ENCODE measurements around the gene AGBL5.

Gene AGBL5

GRCh38 chr2:27024812-27025211, 26.7 kb upstream of the AGBL5 start:
- no peak overlapping the region for H3K4me3 ChIP-seq (ENCODE audit: low read length)
- H3K4me1 ChIP-seq (ENCODE audit: control insufficient read depth, insufficient read depth, low read length), result peaks cover 1% of the 10 kb centered on the region; the same call in 1 of the 2 replicates
- WGBS (ENCODE audit: insufficient coverage, insufficient read length), result no CpG with 5 or more reads among the region's 12 CpGs
- no peaks in the 10 kb centered on the region for H3K9me3 ChIP-seq (ENCODE audit: control insufficient read depth, insufficient read depth, low read length)
- no peak overlapping the region for H3K27ac ChIP-seq (ENCODE audit: low read length)
- H3K36me3 ChIP-seq (ENCODE audit: control insufficient read depth, insufficient read depth, low read length), result no peaks in the 10 kb centered on the region
- DNase-seq (ENCODE audit: low read depth, low spot score), result no peak
- no peaks in the 10 kb centered on the region for H3K27me3 ChIP-seq (ENCODE audit: control insufficient read depth, insufficient read depth, low read length)

- no peaks in the 10 kb centered on the region for H3K36me3 ChIP-seq (ENCODE audit: control insufficient read depth, insufficient read depth, low read length)
- H3K27ac ChIP-seq (ENCODE audit: low read length), result no peak overlapping the region
- no peaks in the 10 kb centered on the region for H3K9me3 ChIP-seq (ENCODE audit: control insufficient read depth, insufficient read depth, low read length)
- no peak overlapping the region for H3K4me3 ChIP-seq (ENCODE audit: low read length)
- no peak for DNase-seq (ENCODE audit: low read depth, low spot score)
- no peaks in the 10 kb centered on the region for H3K27me3 ChIP-seq (ENCODE audit: control insufficient read depth, insufficient read depth, low read length)
- peaks cover 1% of the 10 kb centered on the region; the same call in 1 of the 2 replicates for H3K4me1 ChIP-seq (ENCODE audit: control insufficient read depth, insufficient read depth, low read length)
- no CpG with 5 or more reads among the region's 13 CpGs for WGBS (ENCODE audit: insufficient coverage, insufficient read length)
These were observed 26.1 kb upstream of the AGBL5 start for GRCh38 chr2:27025281-27025800.

- H3K27me3 ChIP-seq (ENCODE audit: control insufficient read depth, insufficient read depth, low read length), result no peaks in the 10 kb centered on the region
- DNase-seq (ENCODE audit: low read depth, low spot score), result no peak
- H3K4me3 ChIP-seq (ENCODE audit: low read length), result no peak overlapping the region
- H3K9me3 ChIP-seq (ENCODE audit: control insufficient read depth, insufficient read depth, low read length), result no peaks in the 10 kb centered on the region
- peaks cover 1% of the 10 kb centered on the region; the same call in 1 of the 2 replicates for H3K4me1 ChIP-seq (ENCODE audit: control insufficient read depth, insufficient read depth, low read length)
- H3K27ac ChIP-seq (ENCODE audit: low read length), result no peak overlapping the region
- WGBS (ENCODE audit: insufficient coverage, insufficient read length), result no CpG with 5 or more reads among the region's 24 CpGs
- no peaks in the 10 kb centered on the region for H3K36me3 ChIP-seq (ENCODE audit: control insufficient read depth, insufficient read depth, low read length)
These were observed 25.3 kb upstream of the AGBL5 start for GRCh38 chr2:27025861-27026851.

- Histone ChIP-seq H3K4me3 (ENCODE audit: low read length) (no peak overlapping the region), H3K9me3 (ENCODE audit: control insufficient read depth, insufficient read depth, low read length) (no peaks in the 10 kb centered on the region), H3K27ac (ENCODE audit: low read length) (no peak overlapping the region), H3K27me3 (ENCODE audit: control insufficient read depth, insufficient read depth, low read length) (no peaks in the 10 kb centered on the region), H3K36me3 (ENCODE audit: control insufficient read depth, insufficient read depth, low read length) (no peaks in the 10 kb centered on the region), H3K4me1 (ENCODE audit: control insufficient read depth, insufficient read depth, low read length) (peaks cover 1% of the 10 kb centered on the region; the same call in 1 of the 2 replicates)
- DNase-seq (ENCODE audit: low read depth, low spot score), result no peak
- WGBS (ENCODE audit: insufficient coverage, insufficient read length), result no CpG with 5 or more reads among the region's 10 CpGs
These were observed 24.2 kb upstream of the AGBL5 start for GRCh38 chr2:27027211-27027651.

GRCh38 chr2:27029051-27029450, 22.4 kb upstream of the AGBL5 start:
- no CpG with 5 or more reads among the region's 2 CpGs for WGBS (ENCODE audit: insufficient coverage, insufficient read length)
- Histone ChIP-seq H3K27ac (ENCODE audit: low read length) (no peak overlapping the region), H3K4me3 (ENCODE audit: low read length) (no peak overlapping the region), H3K9me3 (ENCODE audit: control insufficient read depth, insufficient read depth, low read length) (no peaks in the 10 kb centered on the region), H3K27me3 (ENCODE audit: control insufficient read depth, insufficient read depth, low read length) (no peaks in the 10 kb centered on the region), H3K36me3 (ENCODE audit: control insufficient read depth, insufficient read depth, low read length) (no peaks in the 10 kb centered on the region), H3K4me1 (ENCODE audit: control insufficient read depth, insufficient read depth, low read length) (peaks cover under 1% of the 10 kb centered on the region; the same call in 1 of the 2 replicates)
- no peak for DNase-seq (ENCODE audit: low read depth, low spot score)

- H3K27me3 ChIP-seq (ENCODE audit: control insufficient read depth, insufficient read depth, low read length), result no peaks in the 10 kb centered on the region
- no CpG with 5 or more reads among the region's 76 CpGs for whole genome bisulfite sequencing (ENCODE audit: insufficient coverage, insufficient read length)
- H3K36me3 ChIP-seq (ENCODE audit: control insufficient read depth, insufficient read depth, low read length), result peaks cover 18% of the 10 kb centered on the region; the same call in 1 of the 2 replicates
- H3K4me1 ChIP-seq (ENCODE audit: control insufficient read depth, insufficient read depth, low read length), result no peaks in the 10 kb centered on the region
- H3K4me3 ChIP-seq (ENCODE audit: low read length), result peak within 1 kb of the TSS; percentile 65
- no peaks in the 10 kb centered on the region for H3K9me3 ChIP-seq (ENCODE audit: control insufficient read depth, insufficient read depth, low read length)
- no peak within 1 kb of the TSS for H3K27ac ChIP-seq (ENCODE audit: low read length)
- DNase-seq (ENCODE audit: low read depth, low spot score), result peak; percentile 58
These were observed 18.8 kb upstream of the AGBL5 start, which contains the start of gene TMEM214 for GRCh38 chr2:27032495-27033252. TMEM214 (plus strand) TSS chr2:27032965; CDS start chr2:27033016, 51 bp downstream.

GRCh38 chr2:27033253-27033852, 18.1 kb upstream of the AGBL5 start:
- no peak for DNase-seq (ENCODE audit: low read depth, low spot score)
- Histone ChIP-seq H3K4me1 (ENCODE audit: control insufficient read depth, insufficient read depth, low read length) (no peaks in the 10 kb centered on the region), H3K4me3 (ENCODE audit: low read length) (peak overlapping the region; percentile 65), H3K27me3 (ENCODE audit: control insufficient read depth, insufficient read depth, low read length) (no peaks in the 10 kb centered on the region), H3K36me3 (ENCODE audit: control insufficient read depth, insufficient read depth, low read length) (peaks cover 23% of the 10 kb centered on the region; the same call in 1 of the 2 replicates), H3K9me3 (ENCODE audit: control insufficient read depth, insufficient read depth, low read length) (no peaks in the 10 kb centered on the region), H3K27ac (ENCODE audit: low read length) (no peak overlapping the region)
- no CpG with 5 or more reads among the region's 11 CpGs for WGBS (ENCODE audit: insufficient coverage, insufficient read length)

- DNase-seq (ENCODE audit: low read depth, low spot score), result no peak
- Histone ChIP-seq H3K4me3 (ENCODE audit: low read length) (no peak overlapping the region), H3K27ac (ENCODE audit: low read length) (no peak overlapping the region), H3K36me3 (ENCODE audit: control insufficient read depth, insufficient read depth, low read length) (peaks cover 36% of the 10 kb centered on the region), H3K27me3 (ENCODE audit: control insufficient read depth, insufficient read depth, low read length) (no peaks in the 10 kb centered on the region), H3K9me3 (ENCODE audit: control insufficient read depth, insufficient read depth, low read length) (no peaks in the 10 kb centered on the region), H3K4me1 (ENCODE audit: control insufficient read depth, insufficient read depth, low read length) (no peaks in the 10 kb centered on the region)
- WGBS (ENCODE audit: insufficient coverage, insufficient read length), result no CpG with 5 or more reads among the region's 6 CpGs
These were observed 13.5 kb upstream of the AGBL5 start for GRCh38 chr2:27038012-27038411.

- Histone ChIP-seq H3K4me3 (ENCODE audit: low read length) (no peak overlapping the region), H3K4me1 (ENCODE audit: control insufficient read depth, insufficient read depth, low read length) (no peaks in the 10 kb centered on the region), H3K27ac (ENCODE audit: low read length) (no peak overlapping the region), H3K27me3 (ENCODE audit: control insufficient read depth, insufficient read depth, low read length) (no peaks in the 10 kb centered on the region), H3K9me3 (ENCODE audit: control insufficient read depth, insufficient read depth, low read length) (no peaks in the 10 kb centered on the region), H3K36me3 (ENCODE audit: control insufficient read depth, insufficient read depth, low read length) (peaks cover 36% of the 10 kb centered on the region)
- whole genome bisulfite sequencing (ENCODE audit: insufficient coverage, insufficient read length), result no CpG with 5 or more reads among the region's 17 CpGs
- no peak for DNase-seq (ENCODE audit: low read depth, low spot score)
These were observed 12.7 kb upstream of the AGBL5 start for GRCh38 chr2:27038631-27039339.

All from iPS DF 6.9 (cell line).